ENCODE data around the gene YKT6. TPM values are rescaled to one million over a fixed set of nuclear protein-coding genes. Genes with fewer than 3 reads are reported as not detected.
"Not testable (repeated sequence)": the region's sequence is repeated elsewhere in the genome, so short reads cannot be mapped to it uniquely, and the experiment has no call there.

YKT6 gene
- total RNA-seq, 4 donors from 2014 or later = 48.3 to 75.8 (median 54.4) TPM

DNA sequence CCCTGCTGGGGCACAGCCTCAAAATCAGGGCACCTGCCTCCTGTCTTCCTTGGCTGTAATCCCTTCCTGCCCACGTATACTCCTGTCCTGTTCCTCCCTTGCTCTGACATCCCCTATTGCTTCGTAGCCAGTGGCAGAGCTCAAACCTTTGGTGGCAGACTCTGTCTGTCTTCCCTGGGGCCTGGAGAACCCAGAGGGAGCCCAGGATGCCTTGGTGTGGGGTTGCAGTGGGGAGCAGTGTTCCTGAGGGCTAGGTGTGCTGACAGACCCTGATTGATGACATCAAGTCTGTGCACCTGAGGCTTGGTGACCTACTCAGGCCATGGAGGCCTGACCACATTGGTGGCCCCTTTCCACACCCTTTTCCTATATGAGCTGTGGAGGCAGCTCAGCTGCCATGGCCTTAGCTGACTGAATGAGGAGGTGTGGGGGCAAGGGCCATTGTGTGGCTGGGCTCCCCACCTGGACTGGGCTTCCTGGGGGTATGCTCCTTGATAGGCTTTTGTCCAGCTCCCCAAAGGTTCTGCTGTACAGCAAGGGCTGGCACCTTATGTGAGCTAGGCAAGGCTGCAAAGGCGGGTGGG is 6.1 kb upstream of the YKT6 start:
- no peak for ATAC-seq (ENCODE audit: low FRiP score)

DNA sequence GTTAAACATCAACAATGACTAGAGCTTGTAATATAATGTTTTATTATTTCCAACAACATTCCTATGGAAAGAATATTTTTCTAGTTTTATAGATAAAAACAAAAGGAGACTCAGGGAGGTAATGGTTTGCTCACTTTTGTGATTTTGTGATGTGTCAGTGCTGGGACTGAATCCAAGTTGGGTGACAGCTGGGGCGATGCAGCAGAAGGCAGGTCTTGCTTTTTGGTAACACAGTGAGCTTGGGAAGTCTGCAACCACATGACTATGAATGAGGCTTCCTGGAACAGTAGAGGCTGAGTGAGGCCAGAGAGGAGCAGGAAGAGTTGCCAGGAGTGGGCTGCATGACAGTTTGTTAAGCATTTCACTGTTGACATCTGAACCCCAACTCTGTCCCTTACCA is 4.9 kb upstream of the YKT6 start:
- ATAC-seq (ENCODE audit: low FRiP score) (no peak), DNase-seq (ENCODE audit: low spot score) (no peak)
- TF ChIP-seq, protein P1, sequence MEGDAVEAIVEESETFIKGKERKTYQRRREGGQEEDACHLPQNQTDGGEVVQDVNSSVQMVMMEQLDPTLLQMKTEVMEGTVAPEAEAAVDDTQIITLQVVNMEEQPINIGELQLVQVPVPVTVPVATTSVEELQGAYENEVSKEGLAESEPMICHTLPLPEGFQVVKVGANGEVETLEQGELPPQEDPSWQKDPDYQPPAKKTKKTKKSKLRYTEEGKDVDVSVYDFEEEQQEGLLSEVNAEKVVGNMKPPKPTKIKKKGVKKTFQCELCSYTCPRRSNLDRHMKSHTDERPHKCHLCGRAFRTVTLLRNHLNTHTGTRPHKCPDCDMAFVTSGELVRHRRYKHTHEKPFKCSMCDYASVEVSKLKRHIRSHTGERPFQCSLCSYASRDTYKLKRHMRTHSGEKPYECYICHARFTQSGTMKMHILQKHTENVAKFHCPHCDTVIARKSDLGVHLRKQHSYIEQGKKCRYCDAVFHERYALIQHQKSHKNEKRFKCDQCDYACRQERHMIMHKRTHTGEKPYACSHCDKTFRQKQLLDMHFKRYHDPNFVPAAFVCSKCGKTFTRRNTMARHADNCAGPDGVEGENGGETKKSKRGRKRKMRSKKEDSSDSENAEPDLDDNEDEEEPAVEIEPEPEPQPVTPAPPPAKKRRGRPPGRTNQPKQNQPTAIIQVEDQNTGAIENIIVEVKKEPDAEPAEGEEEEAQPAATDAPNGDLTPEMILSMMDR (IDR thresholded peaks at IDR 0.05) = no peak

More for the DNA sequence above, 6.1 kb upstream of the YKT6 start:
- TF ChIP-seq, protein P1 (IDR thresholded peaks at IDR 0.05) = no peak
- no peak for DNase-seq (ENCODE audit: low spot score)

DNA sequence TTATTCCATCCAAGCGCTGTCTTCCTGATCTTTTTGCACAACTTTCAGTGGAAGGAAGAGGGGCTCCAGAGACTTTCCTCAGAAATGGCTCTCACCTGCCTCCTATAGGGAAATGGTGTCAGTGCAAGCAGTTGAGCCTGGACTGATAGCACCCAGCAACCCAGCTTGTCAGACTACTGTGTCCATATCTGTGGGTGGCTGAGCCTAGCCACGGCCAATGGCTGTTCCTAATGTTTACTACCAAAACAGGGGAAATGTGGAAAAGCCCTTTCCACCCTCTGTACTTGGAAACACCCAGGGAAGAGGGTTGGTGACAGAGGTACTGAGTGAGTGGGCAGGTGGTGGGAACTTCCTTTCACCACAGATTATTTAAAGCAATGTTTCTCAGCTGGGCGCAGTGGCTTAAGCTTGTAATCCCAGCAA is 4.3 kb upstream of the YKT6 start:
- DNase-seq (ENCODE audit: low spot score) = no peak
- TF ChIP-seq, protein P1 (IDR thresholded peaks at IDR 0.05) = no peak
- ATAC-seq (ENCODE audit: low FRiP score) = peak; percentile 49

DNA sequence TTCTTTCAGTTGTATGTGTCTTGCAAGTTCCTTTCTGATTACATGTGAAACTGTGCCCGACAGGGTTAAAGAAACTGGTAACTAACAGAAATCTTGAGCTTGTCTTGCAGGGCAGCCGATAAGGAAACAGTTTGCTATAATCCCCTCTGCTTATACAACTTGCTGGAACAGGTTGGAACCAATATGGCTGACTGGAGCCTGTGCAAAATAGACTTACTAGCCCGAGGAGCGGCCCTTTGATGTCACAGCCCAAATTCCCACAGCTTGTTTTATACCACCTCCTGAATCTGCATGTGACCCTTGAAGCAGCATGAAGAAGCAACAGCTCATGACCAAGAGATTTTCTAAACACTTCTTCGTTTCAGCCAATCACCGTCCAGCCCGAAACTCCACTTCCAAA is 3.3 kb upstream of the YKT6 start:
- DNase-seq (ENCODE audit: low spot score) (no peak), ATAC-seq (ENCODE audit: low FRiP score) (no peak)
- TF ChIP-seq, protein P1 (IDR thresholded peaks at IDR 0.05) = no peak

DNA sequence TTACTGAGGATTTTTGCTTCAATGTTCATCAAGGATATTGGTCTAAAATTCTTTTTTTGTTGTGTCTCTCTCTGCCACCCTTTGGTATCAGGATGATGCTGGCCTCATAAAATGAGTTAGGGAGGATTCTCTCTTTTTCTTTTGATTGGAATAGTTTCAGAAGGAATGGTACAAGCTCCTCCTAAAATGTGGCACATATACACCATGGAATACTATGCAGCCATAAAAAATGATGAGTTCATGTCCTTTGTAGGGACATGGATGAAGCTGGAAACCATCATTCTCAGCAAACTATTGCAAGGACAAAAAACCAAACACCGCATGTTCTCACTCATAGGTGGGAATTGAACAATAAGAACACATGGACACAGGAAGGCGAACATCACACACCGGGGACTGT is 615 bp upstream of the YKT6 start:
- not testable (repeated sequence) for DNase-seq (ENCODE audit: low spot score); ATAC-seq (ENCODE audit: low FRiP score)

DNA sequence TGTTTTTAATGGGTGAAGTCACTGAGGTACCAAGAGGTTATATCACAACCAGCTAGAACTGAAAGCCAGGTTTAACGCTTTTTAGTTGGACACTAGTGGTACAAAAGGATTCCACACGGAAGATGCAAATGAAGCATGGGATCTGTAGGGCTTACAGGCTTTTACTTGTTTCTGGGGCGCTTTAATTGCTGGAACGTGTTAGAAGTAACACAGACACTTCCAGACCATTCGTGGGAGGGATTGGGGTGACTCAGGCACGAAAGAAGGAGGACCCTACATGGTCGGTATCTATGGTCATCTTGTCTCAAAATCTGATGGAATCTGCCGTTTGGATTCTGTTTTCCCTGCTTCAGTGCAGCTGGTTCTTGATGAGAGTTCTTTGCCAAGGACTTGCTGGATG is 1.0 kb downstream of the YKT6 start:
- TF ChIP-seq, protein P1 (IDR thresholded peaks at IDR 0.05) = no peak
- DNase-seq (ENCODE audit: low spot score) (no peak), ATAC-seq (ENCODE audit: low FRiP score) (no peak)

DNA sequence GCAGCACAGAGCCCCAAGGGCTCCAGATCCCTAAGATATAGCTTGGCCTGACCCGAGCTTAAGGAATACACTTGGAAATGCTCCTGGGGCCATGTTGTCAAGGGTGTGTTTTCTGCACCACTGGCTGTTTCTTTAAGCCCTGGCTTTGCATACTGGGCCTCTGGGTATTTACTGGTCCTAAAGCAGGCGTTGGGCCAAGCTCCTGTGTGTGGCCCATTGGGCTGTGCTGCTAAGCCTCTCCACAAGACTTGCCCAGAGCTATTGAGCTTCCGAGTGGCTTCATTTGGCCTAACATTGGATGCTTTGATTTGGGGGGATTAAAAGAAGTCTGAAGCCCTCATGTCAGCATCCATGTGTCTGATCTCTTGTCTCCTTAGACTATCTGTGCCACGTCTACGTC is 5.2 kb downstream of the YKT6 start:
- DNase-seq (ENCODE audit: low spot score) = no peak
- ATAC-seq (ENCODE audit: low FRiP score) = no peak
- TF ChIP-seq, protein P1 (IDR thresholded peaks at IDR 0.05) = no peak
